Adrenal gland (tissue), 12 donors: ENCODE results near the gene AOPEP. TPM values are rescaled to one million over a fixed set of nuclear protein-coding genes. Genes with fewer than 3 reads are reported as not detected.

Source experiments
- DNase-seq, 7 donors: peaks; one replicate each; pipeline ENCODE4 v3.0.0-alpha.2; 2019 to 2020
- H3K27ac ChIP-seq, 5 donors: fragments of 200-600 bp; sonication (generic) in 4 of 5; 1 replicate in 3 of 5; 2 replicates in 2 of 5; pipeline versions ENCODE4 v1.5.1 to v1.8.0; 2016 to 2020; ENCODE audit warnings: mild to moderate bottlenecking in 1 of 5
- H3K27me3 ChIP-seq: fragments of 200-600 bp; 2 replicates; pipeline ENCODE4 v1.8.0; 2021
- H3K36me3 ChIP-seq, 2 donors: fragments of 200-600 bp; replicated peaks in 1 of 2; 1 replicate in 1 of 2; 2 replicates in 1 of 2; pipeline versions ENCODE4 v1.5.1 to v1.8.0; 2018 to 2022
- H3K4me1 ChIP-seq, 2 donors: fragments of 200-600 bp; replicated peaks in 1 of 2; 1 replicate in 1 of 2; 2 replicates in 1 of 2; pipeline versions ENCODE4 v1.5.1 to v1.8.0; 2018 to 2021
- H3K4me3 ChIP-seq, 4 donors: fragments of 200-600 bp; sonication (generic) in 3 of 4; one replicate each; pipeline ENCODE4 v1.5.1; 2016 to 2018
- H3K9me3 ChIP-seq, 3 donors: fragments of 200-600 bp; sonication (generic) in 1 of 3; replicated peaks in 1 of 3; 1 replicate in 2 of 3; 2 replicates in 1 of 3; pipeline versions ENCODE4 v1.5.1 to v1.8.0; 2016 to 2021
- POLR2A ChIP-seq, 2 donors: fragments of 450-650 bp; IDR thresholded peaks; one replicate each; pipeline ENCODE4 v1.6.1; 2017; ENCODE audit warnings: antibody characterized with exemption in 2 of 2, mild to moderate bottlenecking in 2 of 2, moderate library complexity in 1 of 2
- WGBS, 4 donors: extraction: QIAGEN DNeasy Blood & Tissue Kit in 2 of 4; methylation state at CpG; one replicate each; pipeline versions ENCODE4 v1.1.5 to v1.1.7; 2013 to 2017; 5-methylcytosine and 5-hydroxymethylcytosine counted together
- intact Hi-C, 2 donors: fragments of 100-400 bp; cut with DNase I; formaldehyde crosslinking; loops; one replicate each; pipeline versions ENCODE4 v1.14.1 to v1.15.0; 2022 to 2023
- polyA plus RNA-seq, 3 donors: library from polyadenylated mRNA; stranded (reverse); fragments of 200-250 nt in 2 of 3; fragments of 350-450 nt in 1 of 3; fragmentation: Illumina TruSeq in 1 of 3; extraction: RNeasy Lipid Tissue Mini Kit (QIAGEN cat#74804) in 1 of 3; gene quantifications; one replicate each; pipeline ENCODE4 v1.2.3, GENCODE V29; 2013 to 2014
- total RNA-seq, 9 donors: library from RNA; depleted of rRNA in 4 of 9; stranded (reverse); fragments of >200 nt in 4 of 9; fragments of 120-200 nt in 1 of 9; fragmentation: NEBNext Ultra II Directional in 1 of 9; extraction: Animal tissue kit (Norgen Biotek cat#: 25700) in 1 of 9; gene quantifications; one replicate each; pipeline versions ENCODE4 v1.1.0 to v1.2.4, GENCODE V29; 2013 to 2023
- TF ChIP-seq, protein P1 (sequence below), 6 experiments: fragments of 450-650 bp in 4 of 6; fragments of 200-600 bp in 2 of 6; sonication (generic) in 1 of 6; IDR thresholded peaks; 1 replicate in 5 of 6; 2 replicates in 1 of 6; pipeline versions ENCODE4 v1.5.1 to v1.8.0; 2016 to 2021; ENCODE audit warnings: antibody characterized with exemption in 6 of 6, mild to moderate bottlenecking in 2 of 6, moderate library complexity in 1 of 6
- donor health status: healthy with polysubstance abuse.
- donor health status: Bipolar disorder and iron deficiency.
- donor health status: DM: yes; HTN: yes; CAD: no.
- donor health status: DM: no; HTN: no; CAD: no.
- donor health status: DM: no; HTN: no; CAD: no.
- donor health status: DM: yes; HTN: yes; CAD: no.

The AOPEP gene
- total and polyA plus RNA-seq, 12 donors: 31.0 to 99.6 (median 71.0) TPM

DNA sequence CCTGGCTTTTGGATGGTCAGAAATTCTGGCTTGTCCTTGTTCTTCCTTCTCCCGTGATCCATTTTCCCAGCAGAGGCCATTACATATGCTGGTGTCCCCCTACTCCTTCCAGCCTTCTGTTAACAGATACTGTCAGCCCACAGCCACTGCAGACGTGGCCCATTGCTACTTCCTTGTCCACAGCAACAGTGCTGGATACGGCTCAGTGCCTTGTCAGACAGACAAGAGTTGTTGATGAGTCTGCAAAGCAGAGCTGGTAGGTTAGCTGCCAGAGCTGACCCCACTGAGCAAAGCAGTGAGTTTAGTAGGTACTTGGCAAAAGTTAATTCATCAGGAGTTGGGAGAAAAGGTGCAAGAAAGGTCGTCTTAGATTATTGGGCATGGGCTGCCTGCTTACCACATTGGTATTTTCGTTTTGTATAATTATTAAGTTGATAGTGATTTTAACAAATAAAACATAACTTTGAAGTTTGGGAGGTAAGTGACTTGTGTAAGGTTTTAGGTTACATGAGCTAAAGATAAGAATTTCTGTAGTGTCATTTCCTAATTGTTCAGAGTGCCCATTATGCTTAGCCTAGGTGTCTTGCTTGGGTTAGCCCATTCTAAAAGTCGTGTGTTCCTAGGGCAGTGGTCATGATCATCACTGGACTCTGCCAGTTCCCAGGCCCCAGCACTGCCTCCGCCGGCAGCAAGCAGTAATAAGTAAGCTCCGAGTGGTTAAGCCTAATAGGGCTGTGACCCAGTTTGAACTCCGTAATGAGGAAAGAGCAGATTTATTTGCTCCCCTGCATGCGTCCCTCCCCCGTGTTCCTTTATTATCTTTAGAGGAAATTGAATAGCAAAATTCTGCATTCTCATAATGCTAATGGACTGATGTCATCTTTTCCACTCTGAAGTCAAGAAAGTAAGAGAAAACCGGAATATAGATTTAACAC, 299.0 kb downstream of the AOPEP start:
- WGBS, 4 donors: 41 to 62% (median 56%) methylated on average over 13 of the region's 13 CpGs
- peaks cover 16 to 68% of the 10 kb centered on the region in 2 donors for H3K4me1 ChIP-seq
- H3K4me3 ChIP-seq: no peak overlapping the region
- peaks cover 0 to 12% of the 10 kb centered on the region in 2 donors for H3K36me3 ChIP-seq
- H3K27ac ChIP-seq: peak overlapping the region in 4 of 5 donors; percentile 56 to 87 (median 79)
- peak in 1 of 2 donors; percentile 38 for TF ChIP-seq POLR2A (IDR thresholded peaks at IDR 0.05)
- TF ChIP-seq, protein P1, sequence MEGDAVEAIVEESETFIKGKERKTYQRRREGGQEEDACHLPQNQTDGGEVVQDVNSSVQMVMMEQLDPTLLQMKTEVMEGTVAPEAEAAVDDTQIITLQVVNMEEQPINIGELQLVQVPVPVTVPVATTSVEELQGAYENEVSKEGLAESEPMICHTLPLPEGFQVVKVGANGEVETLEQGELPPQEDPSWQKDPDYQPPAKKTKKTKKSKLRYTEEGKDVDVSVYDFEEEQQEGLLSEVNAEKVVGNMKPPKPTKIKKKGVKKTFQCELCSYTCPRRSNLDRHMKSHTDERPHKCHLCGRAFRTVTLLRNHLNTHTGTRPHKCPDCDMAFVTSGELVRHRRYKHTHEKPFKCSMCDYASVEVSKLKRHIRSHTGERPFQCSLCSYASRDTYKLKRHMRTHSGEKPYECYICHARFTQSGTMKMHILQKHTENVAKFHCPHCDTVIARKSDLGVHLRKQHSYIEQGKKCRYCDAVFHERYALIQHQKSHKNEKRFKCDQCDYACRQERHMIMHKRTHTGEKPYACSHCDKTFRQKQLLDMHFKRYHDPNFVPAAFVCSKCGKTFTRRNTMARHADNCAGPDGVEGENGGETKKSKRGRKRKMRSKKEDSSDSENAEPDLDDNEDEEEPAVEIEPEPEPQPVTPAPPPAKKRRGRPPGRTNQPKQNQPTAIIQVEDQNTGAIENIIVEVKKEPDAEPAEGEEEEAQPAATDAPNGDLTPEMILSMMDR (IDR thresholded peaks at IDR 0.05): peak in 5 of 6 experiments; percentile 24 to 49 (median 37)
- DNase-seq: peak; percentile 55 to 91 (median 72)
- H3K9me3 ChIP-seq: no peaks in the 10 kb centered on the region
- intact Hi-C loops: no loop called here
- no peaks in the 10 kb centered on the region for H3K27me3 ChIP-seq

DNA sequence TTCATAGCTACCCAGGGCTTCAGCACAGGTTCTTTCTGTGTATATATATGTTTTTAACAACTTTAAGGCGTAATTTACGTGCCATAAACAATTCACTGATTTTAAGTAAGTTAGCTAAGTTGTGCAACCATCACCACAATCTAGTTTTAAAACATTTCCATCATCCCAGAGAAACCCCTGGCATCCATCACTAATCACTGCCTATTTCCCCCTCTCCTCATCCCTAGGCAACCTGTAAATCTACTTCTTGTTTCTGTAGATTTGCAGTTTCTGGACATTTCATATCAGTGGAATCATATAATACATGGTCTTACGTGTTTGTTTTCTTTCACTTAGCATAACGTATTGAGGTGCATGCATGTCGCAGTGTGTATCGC, 299.6 kb downstream of the AOPEP start:
- H3K27ac ChIP-seq: peak overlapping the region in 3 of 5 donors; percentile 35 to 87 (median 84)
- H3K36me3 ChIP-seq: peaks cover 0 to 8% of the 10 kb centered on the region in 2 donors
- peaks cover 16 to 65% of the 10 kb centered on the region in 2 donors for H3K4me1 ChIP-seq
- WGBS, 4 donors: 85 to 95% (median 87%) methylated on average over 6 of the region's 6 CpGs
- TF ChIP-seq POLR2A (IDR thresholded peaks at IDR 0.05): no peak
- TF ChIP-seq, protein P1 (IDR thresholded peaks at IDR 0.05): no peak
- no peak for DNase-seq
- no peaks in the 10 kb centered on the region for H3K9me3 ChIP-seq
- H3K4me3 ChIP-seq: no peak overlapping the region
- no peaks in the 10 kb centered on the region for H3K27me3 ChIP-seq
- intact Hi-C loops: no loop called here

DNA sequence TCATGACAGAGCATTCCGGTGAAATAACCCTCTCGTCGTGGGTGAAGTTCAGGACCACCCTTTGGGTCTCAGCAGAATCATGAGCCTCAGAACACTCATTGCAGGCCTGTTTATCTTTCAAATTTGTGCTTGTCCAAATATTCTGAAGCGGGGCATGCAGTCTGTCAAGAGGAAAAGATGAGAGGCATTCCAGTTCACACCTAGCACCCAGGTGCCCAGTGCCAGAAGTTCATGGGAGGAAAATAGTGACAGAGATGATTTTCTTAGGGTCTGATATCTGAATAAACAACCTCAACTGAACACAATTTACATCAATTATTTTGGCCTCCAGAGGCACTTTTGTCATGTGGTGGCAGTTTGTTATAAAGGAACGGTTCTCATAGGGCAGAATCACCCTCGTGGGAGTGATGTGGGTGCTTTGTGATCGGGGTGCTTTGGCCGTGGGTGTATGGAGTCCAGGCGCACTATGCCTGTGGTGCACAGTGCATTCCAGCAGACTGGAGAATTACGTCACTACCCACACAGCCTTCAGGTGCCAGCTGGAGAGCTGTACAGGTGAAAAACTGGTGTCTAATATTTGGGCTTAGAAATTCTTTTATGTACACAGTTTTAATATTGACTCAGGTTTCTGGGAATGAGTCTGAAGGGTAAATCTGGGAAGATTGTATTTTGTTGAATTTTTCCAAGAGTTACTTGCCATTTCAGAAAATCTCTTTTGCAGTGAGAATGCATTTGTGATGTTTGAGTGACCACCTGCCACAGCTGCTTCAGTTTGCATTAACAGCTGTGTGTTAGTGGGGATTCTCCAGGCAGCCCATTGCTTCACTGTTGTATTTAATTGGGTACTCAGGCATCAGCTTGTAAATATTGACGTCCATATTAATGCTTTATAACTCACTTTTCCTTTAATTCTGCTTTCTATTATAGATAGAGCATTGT, 301.7 kb downstream of the AOPEP start:
- Histone ChIP-seq H3K36me3 (peaks cover 0 to 8% of the 10 kb centered on the region in 2 donors), H3K4me1 (peaks cover 12 to 67% of the 10 kb centered on the region in 2 donors), H3K4me3 (no peak overlapping the region), H3K27ac (peak overlapping the region in 2 of 5 donors; percentile 4 to 87), H3K9me3 (no peaks in the 10 kb centered on the region), H3K27me3 (no peaks in the 10 kb centered on the region)
- 82 to 85% (median 83%) methylated on average over 11 of the region's 11 CpGs for WGBS, 4 donors
- no peak for DNase-seq
- intact Hi-C loops: no loop called here
- no peak for TF ChIP-seq POLR2A (IDR thresholded peaks at IDR 0.05)
- TF ChIP-seq, protein P1 (IDR thresholded peaks at IDR 0.05): no peak

DNA sequence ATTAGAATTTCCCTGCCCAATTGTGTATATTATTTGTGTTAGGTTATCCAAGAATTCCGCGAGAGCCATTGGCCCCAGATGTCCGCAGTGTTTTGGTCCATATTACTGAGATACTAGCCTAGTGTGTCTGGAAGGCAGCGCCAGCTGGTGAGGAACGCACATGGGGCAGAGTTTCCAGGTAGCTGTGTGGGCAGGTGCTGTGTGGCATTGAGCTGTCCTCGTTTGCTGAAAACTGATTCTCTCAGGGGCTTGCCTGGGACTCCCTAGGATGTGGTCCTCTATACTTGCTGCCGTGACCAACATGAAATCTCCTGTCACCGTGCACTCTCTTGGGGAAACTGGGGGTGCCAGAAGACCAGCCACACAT, 302.3 kb downstream of the AOPEP start:
- no peaks in the 10 kb centered on the region for H3K27me3 ChIP-seq
- peak overlapping the region in 1 of 5 donors; percentile 3 for H3K27ac ChIP-seq
- DNase-seq: no peak
- H3K4me1 ChIP-seq: peaks cover 7 to 60% of the 10 kb centered on the region in 2 donors
- TF ChIP-seq POLR2A (IDR thresholded peaks at IDR 0.05): no peak
- TF ChIP-seq, protein P1 (IDR thresholded peaks at IDR 0.05): no peak
- intact Hi-C loops: no loop called here
- peaks cover 0 to 8% of the 10 kb centered on the region in 2 donors for H3K36me3 ChIP-seq
- H3K9me3 ChIP-seq: no peaks in the 10 kb centered on the region
- no peak overlapping the region for H3K4me3 ChIP-seq
- WGBS, 4 donors: 89 to 95% (median 94%) methylated on average over 6 to 8 of the region's 8 CpGs
